Esophagus muscularis mucosa (tissue), 4 donors: Measurements from ENCODE around the gene PLXNA3. TPM values are rescaled to one million over a fixed set of nuclear protein-coding genes. Genes with fewer than 3 reads are reported as not detected.

Experiments used
- DNase-seq: peaks from one replicate; pipeline ENCODE4 v3.0.0-alpha.2; 2017; ENCODE audit errors: extremely low spot score
- H3K27ac ChIP-seq, 4 donors: fragments of 200-600 bp; sonication (generic); replicated peaks in 1 of 4; 1 replicate in 3 of 4; 2 replicates in 1 of 4; pipeline ENCODE4 v1.5.1; 2016 to 2019; ENCODE audit warnings: mild to moderate bottlenecking in 1 of 4
- H3K27me3 ChIP-seq, 4 donors: fragments of 200-600 bp; sonication (generic); one replicate each; pipeline versions ENCODE4 v1.5.1 to v1.6.0; 2016 to 2019
- H3K36me3 ChIP-seq, 4 donors: fragments of 200-600 bp; sonication (generic); one replicate each; pipeline ENCODE4 v1.5.1; 2016 to 2019
- H3K4me1 ChIP-seq, 4 donors: fragments of 200-600 bp; sonication (generic); one replicate each; pipeline ENCODE4 v1.5.1; 2016 to 2019
- H3K4me3 ChIP-seq, 4 donors: fragments of 200-600 bp; sonication (generic); 1 replicate in 2 of 4; 2 replicates in 2 of 4; pipeline ENCODE4 v1.5.1; 2016 to 2019; ENCODE audit warnings: mild to moderate bottlenecking in 4 of 4, moderate library complexity in 1 of 4
- H3K9me3 ChIP-seq, 4 donors: fragments of 200-600 bp; sonication (generic); 1 replicate in 3 of 4; 2 replicates in 1 of 4; pipeline ENCODE4 v1.5.1; 2016 to 2019
- CTCF ChIP-seq, 3 experiments: fragments of 200-600 bp in 2 of 3; fragments of 450-650 bp in 1 of 3; sonication (generic) in 2 of 3; IDR thresholded peaks; one replicate each; pipeline ENCODE4 v1.5.1; 2017 to 2019; ENCODE audit warnings: antibody characterized with exemption in 3 of 3, mild to moderate bottlenecking in 2 of 3, moderate library complexity in 1 of 3
- EP300 ChIP-seq: sonication (generic); formaldehyde crosslinking; IDR thresholded peaks from one replicate; pipeline ENCODE4 v1.6.1; 2017; ENCODE audit warnings: antibody characterized with exemption
- POLR2A ChIP-seq: fragments of 450-650 bp; IDR thresholded peaks from one replicate; pipeline ENCODE4 v1.6.1; 2017; ENCODE audit warnings: antibody characterized with exemption, moderate library complexity, mild to moderate bottlenecking, low read depth
- POLR2AphosphoS5 ChIP-seq, 2 donors: sonication (generic); formaldehyde crosslinking; IDR thresholded peaks; one replicate each; pipeline ENCODE4 v1.6.1; 2017; ENCODE audit warnings: antibody characterized with exemption in 2 of 2
- WGBS: methylation state at CpG from one replicate; pipeline ENCODE4 v1.1.5; 2018; 5-methylcytosine and 5-hydroxymethylcytosine counted together
- intact Hi-C: fragments of 100-400 bp; cut with DNase I; formaldehyde crosslinking; loops from one replicate; pipeline ENCODE4 v1.15.1; 2023
- total RNA-seq, 4 donors: library from RNA; depleted of rRNA; stranded (reverse); fragments of >200 nt; gene quantifications; one replicate each; pipeline versions ENCODE4 v1.1.0 to v1.2.1, GENCODE V29; 2016

The PLXNA3 gene
- total RNA-seq: 10 to 100 TPM in 1 of 4 donors, 1 to 10 TPM in 3; 2.2 to 17.9 (median 4.3) TPM

- DNase-seq: no peak
- no peaks in the 10 kb centered on the region for H3K27me3 ChIP-seq
- peak within 1 kb of the TSS; percentile 59 to 72 (median 63) for H3K4me3 ChIP-seq
- peak within 1 kb of the TSS; percentile 69 to 75 (median 72) for H3K27ac ChIP-seq
- H3K36me3 ChIP-seq: peaks cover 0 to 16% (median 6%) of the 10 kb centered on the region in 4 donors
- intact Hi-C loops: no loop called here
- TF ChIP-seq POLR2AphosphoS5 (IDR thresholded peaks at IDR 0.05) (peak; percentile 26 to 29), CTCF (IDR thresholded peaks at IDR 0.05) (no peak)
- WGBS: 50% methylated on average over 8 of the region's 88 CpGs
- no peaks in the 10 kb centered on the region for H3K9me3 ChIP-seq
- peaks cover 0 to 21% (median 17%) of the 10 kb centered on the region in 4 donors for H3K4me1 ChIP-seq
Observed at GRCh38 chrX:154458116-154458953, at the start of gene PLXNA3. PLXNA3 (plus strand) TSS chrX:154458281; CDS start chrX:154460184, 1,903 bp downstream.

- 73% methylated on average over 7 of the region's 10 CpGs for WGBS
- no peaks in the 10 kb centered on the region for H3K27me3 ChIP-seq
- intact Hi-C loops: no loop called here
- peaks cover 3 to 27% (median 19%) of the 10 kb centered on the region in 4 donors for H3K4me1 ChIP-seq
- H3K9me3 ChIP-seq: no peaks in the 10 kb centered on the region
- no peak for DNase-seq
- peak overlapping the region; percentile 34 to 49 (median 38) for H3K4me3 ChIP-seq
- no peak for TF ChIP-seq EP300
- TF ChIP-seq POLR2A: no peak
- TF ChIP-seq POLR2AphosphoS5 (IDR thresholded peaks at IDR 0.05): no peak
- TF ChIP-seq CTCF (IDR thresholded peaks at IDR 0.05): no peak
- H3K36me3 ChIP-seq: peaks cover 0 to 7% (median 3%) of the 10 kb centered on the region in 4 donors
- peak overlapping the region; percentile 36 to 73 (median 61) for H3K27ac ChIP-seq
Observed at GRCh38 chrX:154408659-154409221, 49.3 kb upstream of the PLXNA3 start.

- intact Hi-C loops: no loop called here
- Histone ChIP-seq H3K36me3 (peaks cover 0 to 12% (median 5%) of the 10 kb centered on the region in 4 donors), H3K27ac (peak within 1 kb of the TSS; percentile 55 to 73 (median 66)), H3K4me1 (peaks cover 3 to 27% (median 19%) of the 10 kb centered on the region in 4 donors), H3K27me3 (no peaks in the 10 kb centered on the region), H3K9me3 (no peaks in the 10 kb centered on the region), H3K4me3 (peak within 1 kb of the TSS; percentile 34 to 49 (median 38))
- whole genome bisulfite sequencing: 51% methylated on average over 16 of the region's 26 CpGs
- DNase-seq: no peak
- no peak for TF ChIP-seq CTCF (IDR thresholded peaks at IDR 0.05)
- TF ChIP-seq POLR2AphosphoS5 (IDR thresholded peaks at IDR 0.05): peak; percentile 44 to 49
Observed at GRCh38 chrX:154409222-154409871, 48.7 kb upstream of the PLXNA3 start, which contains the start of gene DNASE1L1. DNASE1L1 (minus strand) TSS chrX:154409254; CDS start chrX:154405568, 3,686 bp downstream.

GRCh38 chrX:154411981-154412340, 46.1 kb upstream of the PLXNA3 start:
- WGBS: 57% methylated on average over 8 of the region's 29 CpGs
- no peaks in the 10 kb centered on the region for H3K9me3 ChIP-seq
- TF ChIP-seq POLR2A (no peak), CTCF (IDR thresholded peaks at IDR 0.05) (no peak), EP300 (no peak), POLR2AphosphoS5 (IDR thresholded peaks at IDR 0.05) (peak; percentile 65 to 68)
- no peaks in the 10 kb centered on the region for H3K27me3 ChIP-seq
- intact Hi-C loops: no loop called here
- peaks cover 3 to 27% (median 19%) of the 10 kb centered on the region in 4 donors for H3K4me1 ChIP-seq
- H3K27ac ChIP-seq: peak overlapping the region; percentile 92 to 95 (median 94)
- DNase-seq: no peak
- peaks cover 0 to 22% (median 6%) of the 10 kb centered on the region in 4 donors for H3K36me3 ChIP-seq
- peak overlapping the region; percentile 73 to 78 (median 76) for H3K4me3 ChIP-seq
